HG02763 (cell line): ENCODE measurements around the gene KCTD16.

ENCODE experiments used
- ATAC-seq: cut with Tn5 transposase; IDR thresholded peaks from one replicate; pipeline ENCODE4 v1.9.1; 2021; ENCODE audit warnings: mild to moderate bottlenecking, moderate library complexity; ENCODE audit not compliant: unreplicated experiment

The KCTD16 gene

GRCh38 chr5:144390133-144390532, 219.5 kb downstream of the KCTD16 start:
- ATAC-seq = no peak

GRCh38 chr5:144391044-144391443, 220.4 kb downstream of the KCTD16 start:
- ATAC-seq = no peak

GRCh38 chr5:144393641-144394435, 223.2 kb downstream of the KCTD16 start:
- ATAC-seq = no peak

- no peak for ATAC-seq
Measured at GRCh38 chr5:144395704-144396103, 225.0 kb downstream of the KCTD16 start.

- ATAC-seq = no peak
Measured at GRCh38 chr5:144403058-144403457, 232.4 kb downstream of the KCTD16 start.

- no peak for ATAC-seq
Measured at GRCh38 chr5:144403817-144404420, 233.2 kb downstream of the KCTD16 start.

GRCh38 chr5:144404672-144405071, 234.0 kb downstream of the KCTD16 start:
- ATAC-seq = no peak

- no peak for ATAC-seq
Measured at GRCh38 chr5:144405991-144406390, 235.3 kb downstream of the KCTD16 start.

- ATAC-seq = no peak
Measured at GRCh38 chr5:144406442-144406841, 235.8 kb downstream of the KCTD16 start.

- no peak for ATAC-seq
Measured at GRCh38 chr5:144414202-144415029, 243.7 kb downstream of the KCTD16 start.

GRCh38 chr5:144416196-144416595, 245.5 kb downstream of the KCTD16 start:
- no peak for ATAC-seq

- ATAC-seq = no peak
Measured at GRCh38 chr5:144418719-144419118, 248.0 kb downstream of the KCTD16 start.

- ATAC-seq = no peak
Measured at GRCh38 chr5:144421411-144421810, 250.7 kb downstream of the KCTD16 start.

GRCh38 chr5:144422018-144422727, 251.5 kb downstream of the KCTD16 start:
- no peak for ATAC-seq

GRCh38 chr5:144427866-144428265, 257.2 kb downstream of the KCTD16 start:
- no peak for ATAC-seq

GRCh38 chr5:144428326-144428725, 257.7 kb downstream of the KCTD16 start:
- no peak for ATAC-seq

GRCh38 chr5:144429405-144429804, 258.7 kb downstream of the KCTD16 start:
- ATAC-seq = no peak

GRCh38 chr5:144429905-144430304, 259.2 kb downstream of the KCTD16 start:
- ATAC-seq = no peak

- ATAC-seq = no peak
Measured at GRCh38 chr5:144433140-144433822, 262.6 kb downstream of the KCTD16 start.

- ATAC-seq = no peak
Measured at GRCh38 chr5:144433893-144434292, 263.2 kb downstream of the KCTD16 start.
